T-helper 1 cell treated with Interleukin-12 subunit alpha and Interleukin-12 subunit beta and Interleukin-4 antibody, amounts not matched to agents 30 ng/mL and 1 ng/mL, for 36 hours (primary cell): ENCODE data around the gene SNX21. TPM values are rescaled to one million over a fixed set of nuclear protein-coding genes. Genes with fewer than 3 reads are reported as not detected.
"Not testable (repeated sequence)": the region's sequence is repeated elsewhere in the genome, so short reads cannot be mapped to it uniquely, and the experiment has no call there.

Experiments
- intact Hi-C: fragments of 100-400 bp; cut with micrococcal nuclease; formaldehyde crosslinking; loops from one replicate; pipeline ENCODE4 v1.15.1; 2024
- total RNA-seq: library from RNA; stranded (reverse); gene quantifications from 2 replicates; pipeline ENCODE4 v1.2.3, GENCODE V29; 2022

SNX21 gene
- total RNA-seq, 1 donor from 2014 or later, result 0.59 TPM

- intact Hi-C loops, result no loop called here
Measured at GRCh38 chr20:45821947-45822346, 11.7 kb upstream of the SNX21 start.

- intact Hi-C loops, result no loop called here
Measured at GRCh38 chr20:45822857-45823256, 10.7 kb upstream of the SNX21 start.

- intact Hi-C loops, result loop anchor here (1.0 to 2.0 kb wide), 2 partner anchors 67 to 139 kb away; partner anchors contain the start of genes CTSA and NEURL2
Measured at GRCh38 chr20:45823949-45824835, 9.4 kb upstream of the SNX21 start.

- intact Hi-C loops, result no loop called here
Measured at GRCh38 chr20:45826381-45827019, 7.1 kb upstream of the SNX21 start.

GRCh38 chr20:45827030-45827652 is 6.5 kb upstream of the SNX21 start, which contains the start of gene TNNC2:
Gene TNNC2, minus strand, starts transcription at chr20:45827312. Its CDS starts 64 bp downstream, at chr20:45827248.
- intact Hi-C loops, result no loop called here

GRCh38 chr20:45827712-45828111 is 5.9 kb upstream of the SNX21 start:
- intact Hi-C loops, result no loop called here

GRCh38 chr20:45828589-45828988 is 5.0 kb upstream of the SNX21 start:
- intact Hi-C loops, result no loop called here

- intact Hi-C loops, result not testable (repeated sequence)
Measured at GRCh38 chr20:45829673-45830106, 3.9 kb upstream of the SNX21 start.

- intact Hi-C loops, result loop anchor here (1.0 kb wide), 1 partner anchor 25 kb away; the partner anchor contains the start of genes ACOT8 and ZSWIM3
Measured at GRCh38 chr20:45832619-45833018, 980 bp upstream of the SNX21 start.

- intact Hi-C loops, result loop anchor here (1.0 kb wide), 2 partner anchors 23 to 76 kb away; partner anchors contain the start of genes ACOT8 and ZSWIM3
Measured at GRCh38 chr20:45833883-45834796, 541 bp downstream of the SNX21 start.

- intact Hi-C loops, result loop anchor here (1.0 kb wide), 1 partner anchor 76 kb away; no protein-coding TSS in a partner anchor
Measured at GRCh38 chr20:45834797-45835161, 1.2 kb downstream of the SNX21 start.

- intact Hi-C loops, result no loop called here
Measured at GRCh38 chr20:45835329-45835765, 1.7 kb downstream of the SNX21 start.

- intact Hi-C loops, result no loop called here
Measured at GRCh38 chr20:45835825-45836224, 2.2 kb downstream of the SNX21 start.

- intact Hi-C loops, result no loop called here
Measured at GRCh38 chr20:45836841-45837240, 3.2 kb downstream of the SNX21 start.

- intact Hi-C loops, result no loop called here
Measured at GRCh38 chr20:45840700-45841198, 7.2 kb downstream of the SNX21 start.

GRCh38 chr20:45841407-45842129 is 8.0 kb downstream of the SNX21 start:
- intact Hi-C loops, result no loop called here

- intact Hi-C loops, result no loop called here
Measured at GRCh38 chr20:45842169-45842812, 8.7 kb downstream of the SNX21 start.

GRCh38 chr20:45843506-45843905 is 9.9 kb downstream of the SNX21 start:
- intact Hi-C loops, result no loop called here

GRCh38 chr20:45845452-45845851 is 11.9 kb downstream of the SNX21 start:
- intact Hi-C loops, result no loop called here
